ENCODE data around the gene KANSL1. TPM values are rescaled to one million over a fixed set of nuclear protein-coding genes. Genes with fewer than 3 reads are reported as not detected.

KANSL1 gene
- total RNA-seq, 1 experiment from 2014 or later = 47.6 TPM

DNA sequence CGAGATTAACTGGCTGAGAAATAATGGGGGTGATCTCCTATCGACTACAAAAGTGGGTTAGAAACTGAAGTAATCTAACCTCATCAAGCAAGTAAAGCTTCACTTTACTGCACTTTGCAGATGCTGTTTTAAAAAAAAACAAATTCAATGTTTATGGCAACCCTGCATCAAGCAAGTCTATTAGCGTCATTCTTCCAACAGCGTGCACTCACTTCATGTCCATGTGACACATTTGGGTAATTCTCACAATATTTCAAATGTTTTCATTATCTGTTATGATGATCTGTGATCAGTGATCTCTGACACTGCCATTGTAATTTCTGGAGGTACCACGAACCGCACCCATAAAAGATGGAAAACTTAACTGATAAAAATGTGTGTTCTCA is 70.8 kb downstream of the KANSL1 start:
- POLR2A ChIA-PET (ENCODE audit: unreplicated experiment) = no interaction called here
- H3K79me2 ChIP-seq (ENCODE audit: low read length) = peaks cover 99% of the 10 kb centered on the region
- H4K20me1 ChIP-seq (ENCODE audit: low read length) = peaks cover 83% of the 10 kb centered on the region
- intact Hi-C loops (cut with micrococcal nuclease) = no loop called here
- no peak overlapping the region for H3K4me2 ChIP-seq (ENCODE audit: low read length)
- no peaks in the 10 kb centered on the region for H3F3A ChIP-seq (ENCODE audit: low read length, unreplicated experiment)
- no peaks in the 10 kb centered on the region for H3K4me1 ChIP-seq (ENCODE audit: insufficient read depth, low read length)
- DNase-seq (no peak), ATAC-seq (no peak)
- no peak overlapping the region for H3K4me3 ChIP-seq (ENCODE audit: low read length)
- H3K9me3 ChIP-seq (ENCODE audit: low read length) = no peaks in the 10 kb centered on the region
- H3K27me3 ChIP-seq (ENCODE audit: low read length) = no peaks in the 10 kb centered on the region
- TF ChIP-seq, protein P1, sequence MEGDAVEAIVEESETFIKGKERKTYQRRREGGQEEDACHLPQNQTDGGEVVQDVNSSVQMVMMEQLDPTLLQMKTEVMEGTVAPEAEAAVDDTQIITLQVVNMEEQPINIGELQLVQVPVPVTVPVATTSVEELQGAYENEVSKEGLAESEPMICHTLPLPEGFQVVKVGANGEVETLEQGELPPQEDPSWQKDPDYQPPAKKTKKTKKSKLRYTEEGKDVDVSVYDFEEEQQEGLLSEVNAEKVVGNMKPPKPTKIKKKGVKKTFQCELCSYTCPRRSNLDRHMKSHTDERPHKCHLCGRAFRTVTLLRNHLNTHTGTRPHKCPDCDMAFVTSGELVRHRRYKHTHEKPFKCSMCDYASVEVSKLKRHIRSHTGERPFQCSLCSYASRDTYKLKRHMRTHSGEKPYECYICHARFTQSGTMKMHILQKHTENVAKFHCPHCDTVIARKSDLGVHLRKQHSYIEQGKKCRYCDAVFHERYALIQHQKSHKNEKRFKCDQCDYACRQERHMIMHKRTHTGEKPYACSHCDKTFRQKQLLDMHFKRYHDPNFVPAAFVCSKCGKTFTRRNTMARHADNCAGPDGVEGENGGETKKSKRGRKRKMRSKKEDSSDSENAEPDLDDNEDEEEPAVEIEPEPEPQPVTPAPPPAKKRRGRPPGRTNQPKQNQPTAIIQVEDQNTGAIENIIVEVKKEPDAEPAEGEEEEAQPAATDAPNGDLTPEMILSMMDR (conservative IDR thresholded peaks at IDR 0.05; ENCODE audit: low read depth, low read length) = no peak
- TF ChIP-seq EZH2 (IDR thresholded peaks at IDR 0.05; ENCODE audit: low read length, unreplicated experiment) = no peak
- no peak for TF ChIP-seq EZH2phosphoT487 (IDR thresholded peaks at IDR 0.05; ENCODE audit: borderline replicate concordance, low read length)
- no peak overlapping the region for H2AFZ ChIP-seq (ENCODE audit: low read length)
- H3K9me2 ChIP-seq (replicated peaks; ENCODE audit: low read length) = no peaks in the 10 kb centered on the region
- CTCF ChIA-PET = no interaction called here
- H3K36me3 ChIP-seq (ENCODE audit: low read depth, low read length) = peaks cover 3% of the 10 kb centered on the region; the same call in 1 of the 2 replicates
- no peak overlapping the region for H3K9ac ChIP-seq (ENCODE audit: low read length)
- BruUV-seq (replicated peaks) = no TSS peak
- H3K27ac ChIP-seq (ENCODE audit: low read length) = no peak overlapping the region

DNA sequence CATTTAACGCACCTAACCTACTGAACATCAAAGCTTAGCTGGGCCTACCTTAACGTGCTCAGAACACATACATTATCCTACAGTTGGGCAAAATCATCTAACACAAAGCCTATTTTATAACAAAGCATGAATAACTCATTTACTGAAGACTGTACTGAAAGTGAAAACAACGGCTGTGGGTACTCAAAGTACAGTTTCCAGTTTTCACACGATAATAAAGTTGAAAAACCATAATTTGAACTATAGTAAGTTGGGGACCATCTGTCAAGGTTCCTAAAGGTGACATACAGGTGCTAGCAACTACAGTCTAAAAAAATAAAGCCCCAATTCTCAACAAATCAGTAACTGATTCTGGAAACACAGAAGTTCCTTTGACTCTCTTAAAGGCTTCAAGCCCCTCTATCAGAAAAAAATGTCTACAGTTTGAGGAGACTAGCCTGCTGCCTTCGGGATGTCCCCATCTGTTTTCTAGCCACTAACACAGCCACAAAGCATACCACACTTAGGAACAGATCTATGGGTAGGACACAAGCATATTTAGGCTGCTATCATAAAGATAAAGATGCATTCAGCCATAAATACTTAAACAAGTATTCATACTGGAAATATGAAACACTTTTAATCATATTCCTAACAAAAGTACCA is 71.3 kb downstream of the KANSL1 start:
- H3K9ac ChIP-seq (ENCODE audit: low read length) = no peak overlapping the region
- H3K9me3 ChIP-seq (ENCODE audit: low read length) = no peaks in the 10 kb centered on the region
- no peaks in the 10 kb centered on the region for H3F3A ChIP-seq (ENCODE audit: low read length, unreplicated experiment)
- H3K4me2 ChIP-seq (ENCODE audit: low read length) = no peak overlapping the region
- intact Hi-C loops (cut with micrococcal nuclease) = no loop called here
- ATAC-seq = no peak
- peaks cover 82% of the 10 kb centered on the region for H4K20me1 ChIP-seq (ENCODE audit: low read length)
- ChIA-PET CTCF (no interaction called here), POLR2A (ENCODE audit: unreplicated experiment) (no interaction called here)
- no peak overlapping the region for H2AFZ ChIP-seq (ENCODE audit: low read length)
- H3K4me1 ChIP-seq (ENCODE audit: insufficient read depth, low read length) = no peaks in the 10 kb centered on the region
- H3K79me2 ChIP-seq (ENCODE audit: low read length) = peaks cover 99% of the 10 kb centered on the region
- no TSS peak for BruUV-seq (replicated peaks)
- DNase-seq = no peak
- H3K4me3 ChIP-seq (ENCODE audit: low read length) = no peak overlapping the region
- H3K27me3 ChIP-seq (ENCODE audit: low read length) = no peaks in the 10 kb centered on the region
- no peak overlapping the region for H3K27ac ChIP-seq (ENCODE audit: low read length)
- TF ChIP-seq EZH2 (IDR thresholded peaks at IDR 0.05; ENCODE audit: low read length, unreplicated experiment) (no peak), EZH2phosphoT487 (IDR thresholded peaks at IDR 0.05; ENCODE audit: borderline replicate concordance, low read length) (no peak)
- TF ChIP-seq, protein P1 (conservative IDR thresholded peaks at IDR 0.05; ENCODE audit: low read depth, low read length) = no peak
- peaks cover 3% of the 10 kb centered on the region; the same call in 1 of the 2 replicates for H3K36me3 ChIP-seq (ENCODE audit: low read depth, low read length)
- no peaks in the 10 kb centered on the region for H3K9me2 ChIP-seq (replicated peaks; ENCODE audit: low read length)

DNA sequence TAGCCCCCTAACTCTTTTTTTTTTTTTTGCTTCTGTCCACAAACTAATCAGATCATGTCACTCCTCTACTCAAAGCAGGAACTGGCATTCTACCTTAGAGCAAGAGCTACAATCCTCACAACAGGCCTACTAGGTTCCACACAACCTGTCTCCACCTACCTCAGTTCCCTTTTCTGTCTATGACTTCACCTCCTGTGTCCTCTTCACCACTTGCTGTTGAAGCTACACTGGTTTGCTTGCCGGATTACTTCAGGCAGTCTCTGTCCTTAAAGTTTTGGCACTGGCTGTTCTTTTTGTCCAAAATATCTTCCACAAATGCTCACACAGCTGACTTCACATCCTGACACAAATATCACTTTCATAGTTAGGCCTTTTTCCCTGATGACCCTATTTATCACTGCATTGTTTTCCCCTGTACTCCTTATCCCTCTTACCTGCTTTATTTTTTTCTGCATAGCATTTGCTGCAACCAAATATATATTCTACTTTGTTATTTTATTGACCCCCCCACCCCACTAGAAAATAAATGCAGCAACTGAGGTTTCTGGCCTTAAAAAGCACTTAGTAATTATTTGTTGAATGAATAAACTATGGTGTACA is 72.0 kb downstream of the KANSL1 start:
- no peak for TF ChIP-seq EZH2 (IDR thresholded peaks at IDR 0.05; ENCODE audit: low read length, unreplicated experiment)
- no peak for TF ChIP-seq EZH2phosphoT487 (IDR thresholded peaks at IDR 0.05; ENCODE audit: borderline replicate concordance, low read length)
- TF ChIP-seq, protein P1 (conservative IDR thresholded peaks at IDR 0.05; ENCODE audit: low read depth, low read length) = no peak
- Histone ChIP-seq H3K27ac (ENCODE audit: low read length) (no peak overlapping the region), H2AFZ (ENCODE audit: low read length) (no peak overlapping the region), H3K4me1 (ENCODE audit: insufficient read depth, low read length) (no peaks in the 10 kb centered on the region), H3K4me3 (ENCODE audit: low read length) (no peak overlapping the region), H4K20me1 (ENCODE audit: low read length) (peaks cover 83% of the 10 kb centered on the region), H3K79me2 (ENCODE audit: low read length) (peaks cover 99% of the 10 kb centered on the region), H3K36me3 (ENCODE audit: low read depth, low read length) (peaks cover 3% of the 10 kb centered on the region; the same call in 1 of the 2 replicates), H3K9ac (ENCODE audit: low read length) (no peak overlapping the region), H3K9me3 (ENCODE audit: low read length) (no peaks in the 10 kb centered on the region), H3K27me3 (ENCODE audit: low read length) (no peaks in the 10 kb centered on the region), H3K9me2 (replicated peaks; ENCODE audit: low read length) (no peaks in the 10 kb centered on the region), H3K4me2 (ENCODE audit: low read length) (no peak overlapping the region), H3F3A (ENCODE audit: low read length, unreplicated experiment) (no peaks in the 10 kb centered on the region)
- ChIA-PET POLR2A (ENCODE audit: unreplicated experiment) (interaction anchor here (0.6 kb wide), 1 partner anchor 72 kb away, joined by 3 read pairs; the partner anchor contains the start of gene KANSL1), CTCF (no interaction called here)
- ATAC-seq (no peak), DNase-seq (no peak)
- intact Hi-C loops (cut with micrococcal nuclease) = no loop called here
- BruUV-seq (replicated peaks) = no TSS peak

All from PC-3 (cell line).